Anterior cingulate cortex (tissue), 58 donors: Measurements from ENCODE around the gene DACT3.

ENCODE experiments used
- DNase-seq, 58 donors: peaks; one replicate each; lab custom pipeline; 2025; lab: John Stamatoyannopoulos, UW

DACT3 gene

DNA sequence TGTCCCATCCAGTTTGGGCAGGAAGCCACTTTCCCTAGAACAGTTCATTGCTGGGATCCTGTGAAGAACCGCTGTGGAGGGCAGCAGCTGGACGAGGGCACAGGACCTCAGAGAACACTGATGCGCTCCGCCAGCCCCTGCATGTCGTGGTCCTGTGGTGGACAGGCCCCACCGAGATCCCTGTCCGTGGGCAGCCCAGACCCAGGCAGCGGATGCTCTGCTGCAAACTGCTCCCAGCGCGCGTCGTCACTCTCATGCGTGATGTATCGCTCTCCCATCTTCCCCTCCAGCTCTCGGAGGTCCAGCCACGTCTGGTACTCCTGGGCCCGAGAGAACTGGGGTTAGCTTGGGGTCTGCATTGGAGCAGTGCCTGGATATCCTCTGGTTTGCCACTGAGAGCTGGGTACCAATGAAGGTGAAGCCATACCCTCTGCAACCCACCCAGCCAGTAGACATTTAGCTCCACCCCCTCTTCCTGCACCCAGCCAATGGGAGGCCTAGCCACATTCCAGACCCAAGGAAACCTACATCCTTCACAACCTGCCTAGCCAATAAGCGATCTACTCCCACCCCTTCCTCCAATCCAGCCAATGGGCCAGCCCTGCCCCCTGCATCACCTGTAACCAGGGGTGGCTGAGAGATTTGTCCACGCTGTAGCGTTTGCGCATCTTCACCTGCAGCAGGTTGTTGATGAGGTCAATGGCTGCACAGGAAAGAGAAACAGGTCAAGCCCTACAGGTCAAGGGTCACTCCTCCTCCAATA, 13.6 kb upstream of the DACT3 start:
- DNase-seq: peak in 6 of 58 donors; percentile 7 to 18 (median 8)

GRCh38 chr19:46670813-46671212, 9.8 kb upstream of the DACT3 start:
- DNase-seq: no peak

GRCh38 chr19:46668662-46669061, 7.7 kb upstream of the DACT3 start:
- no peak for DNase-seq

- DNase-seq: no peak
Observed at GRCh38 chr19:46665072-46665471, 4.1 kb upstream of the DACT3 start.

DNA sequence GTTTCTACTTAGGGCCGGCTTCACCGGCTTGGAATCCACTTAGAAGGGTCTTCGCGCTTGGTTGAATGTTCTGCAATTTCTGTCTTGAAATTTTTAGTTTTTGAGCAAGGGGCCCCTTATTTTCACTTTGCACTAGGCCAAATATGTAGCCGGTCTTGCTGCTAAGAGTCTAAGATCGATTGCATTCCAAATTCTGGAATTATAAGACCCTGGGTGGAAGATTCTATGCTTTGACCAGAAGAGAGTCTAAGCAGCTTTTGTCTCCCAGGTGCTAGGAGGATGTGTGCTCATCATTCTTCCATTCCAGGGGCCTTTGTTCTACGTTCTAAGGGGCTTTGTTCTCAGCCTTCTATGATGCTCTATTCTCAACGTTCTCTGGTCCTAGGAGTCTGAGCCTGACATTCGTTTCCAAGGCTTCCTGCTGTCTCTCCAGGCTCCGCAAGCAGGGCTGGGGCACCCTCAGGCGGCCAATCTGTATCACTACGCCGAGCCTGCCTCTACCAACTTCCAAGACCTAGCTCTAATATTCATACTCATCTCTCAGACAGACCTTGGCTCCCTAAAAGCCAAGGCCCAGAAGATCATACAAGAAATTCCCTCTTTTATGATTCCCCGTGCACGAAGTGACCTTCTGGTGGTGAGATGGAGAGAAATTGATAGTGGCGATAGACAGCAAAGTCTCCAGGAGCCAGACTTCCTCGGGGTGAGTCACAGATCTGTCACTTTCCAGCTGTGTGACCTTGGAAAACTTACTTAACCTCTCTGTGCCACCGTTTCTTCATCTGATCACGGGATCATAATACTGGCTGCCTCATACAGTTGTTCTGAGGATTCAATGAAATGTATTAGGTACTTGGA, 982 bp upstream of the DACT3 start:
- peak in 57 of 58 donors; percentile 17 to 95 (median 84) for DNase-seq

- peak in 24 of 58 donors; percentile 33 to 69 (median 56) for DNase-seq
Observed at GRCh38 chr19:46660551-46661019, 397 bp downstream of the DACT3 start.

DNA sequence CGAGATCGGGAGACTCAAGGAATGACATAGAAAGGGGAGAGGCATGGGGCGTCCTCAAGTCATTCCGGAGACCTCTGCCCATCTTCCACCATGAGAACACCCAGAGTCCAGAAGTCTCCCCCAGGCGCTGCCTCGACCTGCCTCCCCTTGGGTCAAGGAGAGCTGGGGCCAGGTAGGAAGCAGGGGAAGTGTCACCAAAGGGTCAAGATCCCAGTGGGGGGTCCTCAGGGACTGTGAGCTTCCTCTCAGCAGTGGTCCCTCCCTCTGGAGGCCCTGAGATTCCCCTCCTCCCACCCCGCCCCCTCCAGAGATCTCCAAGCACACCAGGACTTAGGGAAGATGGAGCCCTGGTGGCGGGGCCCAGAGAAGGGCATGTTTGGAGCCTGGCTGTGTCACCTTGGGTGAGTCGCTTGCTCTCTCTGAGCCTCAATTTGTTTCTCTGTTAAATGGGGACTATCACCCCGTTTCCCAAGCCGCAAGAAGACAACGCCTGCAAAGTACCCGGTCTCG, 919 bp downstream of the DACT3 start:
- DNase-seq: peak in 47 of 58 donors; percentile 12 to 63 (median 42)

GRCh38 chr19:46659151-46660007, 1.6 kb downstream of the DACT3 start:
- peak in 48 of 58 donors; percentile 11 to 64 (median 44) for DNase-seq

GRCh38 chr19:46656541-46656940, 4.4 kb downstream of the DACT3 start:
- DNase-seq: no peak

- DNase-seq: peak in 53 of 58 donors; percentile 21 to 88 (median 71)
Observed at GRCh38 chr19:46654621-46655152, 6.3 kb downstream of the DACT3 start.

GRCh38 chr19:46650445-46650844, 10.5 kb downstream of the DACT3 start:
- no peak for DNase-seq

DNA sequence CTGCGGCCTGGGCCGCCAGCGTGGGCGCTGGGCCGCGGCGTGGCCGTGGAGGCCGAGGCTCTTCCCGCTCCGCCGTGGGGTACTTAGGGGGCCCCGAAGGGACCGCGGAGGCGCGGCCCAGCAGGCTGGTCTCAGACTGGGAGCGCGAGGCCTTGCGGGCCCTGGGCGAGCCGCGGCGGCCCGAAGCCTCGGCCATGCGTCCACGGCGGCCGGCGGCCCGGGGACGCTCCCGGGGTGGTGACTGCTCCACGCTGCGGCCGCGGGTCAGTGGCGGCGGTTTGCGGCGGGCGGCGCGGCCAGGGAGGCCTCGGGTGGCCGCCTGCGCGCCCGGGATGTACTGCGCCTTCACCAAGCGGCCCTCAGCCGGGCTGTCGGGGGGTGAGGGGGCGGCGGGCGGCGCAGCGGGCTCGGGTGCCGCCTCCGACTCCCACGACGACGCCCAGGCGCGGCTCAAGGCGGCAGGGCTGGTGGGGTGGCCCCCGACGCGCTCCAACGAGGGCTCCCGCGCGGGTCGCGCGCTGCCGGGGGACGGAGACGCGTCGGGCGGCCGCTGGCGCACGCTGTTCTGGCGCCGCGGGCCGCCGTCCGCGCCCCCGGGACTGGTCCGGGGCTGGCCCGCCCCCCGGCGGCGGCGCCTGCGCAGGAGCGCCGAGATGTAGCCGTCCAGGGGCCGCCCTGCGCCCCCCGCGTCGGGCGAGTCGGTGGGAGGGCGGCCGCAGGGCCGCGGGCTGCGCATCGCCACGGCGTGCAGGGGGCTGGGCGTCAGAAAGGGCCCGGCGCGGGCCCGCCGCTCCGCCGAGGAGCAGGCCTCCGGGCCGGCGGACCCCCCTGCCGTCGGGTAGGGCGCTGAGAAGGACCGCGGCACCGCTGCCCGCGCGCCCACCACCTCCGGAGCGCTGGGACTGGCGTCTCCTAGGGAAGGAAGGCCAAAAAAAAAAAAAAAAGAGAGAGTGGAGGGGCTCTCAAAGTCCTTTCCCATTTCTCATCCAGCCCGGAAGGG, 11.7 kb downstream of the DACT3 start:
- no peak for DNase-seq

DNA sequence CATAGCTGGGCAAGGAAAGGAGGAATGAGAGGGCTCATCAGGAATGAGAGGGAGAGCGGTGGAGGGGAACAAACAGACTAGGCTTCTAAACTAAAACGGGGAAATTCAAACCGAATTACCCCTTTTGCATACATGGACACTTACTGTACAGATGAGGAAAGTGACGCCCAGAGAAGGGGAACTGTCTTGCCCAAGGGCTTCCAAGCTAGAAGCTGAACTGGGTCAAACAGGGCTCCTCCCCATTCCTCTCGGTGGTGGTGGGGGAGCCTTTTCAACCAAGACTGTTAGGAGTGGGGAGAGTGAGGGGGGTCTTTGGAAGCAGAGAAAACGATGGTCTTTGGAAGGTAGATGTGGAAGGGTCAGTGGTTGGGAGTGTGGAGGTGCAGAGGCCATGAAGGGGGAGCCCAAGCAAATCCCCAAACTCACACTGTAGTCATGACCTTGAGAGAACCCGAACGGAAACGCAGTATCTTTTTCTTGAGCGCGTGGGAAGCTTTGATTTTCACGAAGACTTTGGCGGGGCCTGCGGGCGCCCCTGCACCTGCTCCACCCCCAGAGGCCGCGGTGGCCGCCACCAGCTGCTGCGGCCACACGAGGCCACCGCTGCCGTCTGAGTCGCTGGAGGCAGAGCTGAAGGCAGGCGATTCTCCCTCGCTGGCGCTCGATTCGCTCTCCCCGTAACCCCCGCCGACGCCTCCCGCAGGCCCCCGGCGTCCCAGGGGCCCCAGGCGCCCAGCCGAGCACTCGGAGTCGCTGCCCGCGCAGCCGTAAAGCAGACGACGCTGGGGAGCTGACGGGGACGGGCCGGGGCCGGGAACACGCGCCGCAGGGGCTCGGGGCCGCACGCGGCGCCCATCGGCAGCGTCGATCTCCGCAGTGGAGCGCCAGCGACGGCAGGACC, 12.7 kb downstream of the DACT3 start:
- DNase-seq: no peak

DNA sequence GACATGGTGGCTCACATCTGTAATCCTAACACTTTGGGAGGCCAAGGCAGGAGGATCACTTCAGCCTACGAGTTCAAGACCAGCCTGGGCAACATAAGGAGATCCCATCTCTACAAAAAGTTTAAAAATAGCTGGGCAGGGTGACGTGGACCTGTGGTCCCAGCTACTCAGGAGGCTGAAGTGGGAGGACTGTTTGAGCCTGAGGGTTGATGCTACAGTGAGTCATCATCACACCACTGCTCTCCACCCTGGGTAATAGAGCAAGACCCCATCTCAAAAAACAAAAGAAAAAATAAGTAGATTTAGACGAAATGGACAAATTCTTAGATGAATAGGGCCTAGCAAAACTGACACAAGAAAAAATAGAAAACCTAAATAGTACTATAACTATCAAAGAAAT, 14.6 kb downstream of the DACT3 start:
- no peak for DNase-seq

- no peak for DNase-seq
Observed at GRCh38 chr19:46644720-46645119, 16.3 kb downstream of the DACT3 start.

DNA sequence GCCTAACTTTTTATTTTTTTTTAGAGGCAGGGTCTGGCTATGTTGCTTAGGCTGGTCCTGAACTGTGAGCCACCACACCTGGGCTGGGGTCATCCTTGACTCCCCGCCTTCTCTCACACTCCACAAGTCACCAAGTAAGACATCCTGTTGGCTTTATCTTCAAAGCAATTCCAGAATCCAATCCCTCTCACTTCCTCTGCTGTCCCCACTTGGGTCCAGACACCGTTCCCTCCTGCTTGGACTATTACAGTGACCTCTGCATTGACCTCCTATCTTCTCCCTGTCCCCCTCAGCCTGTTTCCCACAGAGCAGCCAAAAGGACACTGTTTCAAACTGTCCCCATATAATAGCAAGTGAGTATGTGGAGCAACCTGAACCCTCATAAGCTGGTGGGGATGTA, 20.3 kb downstream of the DACT3 start:
- DNase-seq: no peak

DNA sequence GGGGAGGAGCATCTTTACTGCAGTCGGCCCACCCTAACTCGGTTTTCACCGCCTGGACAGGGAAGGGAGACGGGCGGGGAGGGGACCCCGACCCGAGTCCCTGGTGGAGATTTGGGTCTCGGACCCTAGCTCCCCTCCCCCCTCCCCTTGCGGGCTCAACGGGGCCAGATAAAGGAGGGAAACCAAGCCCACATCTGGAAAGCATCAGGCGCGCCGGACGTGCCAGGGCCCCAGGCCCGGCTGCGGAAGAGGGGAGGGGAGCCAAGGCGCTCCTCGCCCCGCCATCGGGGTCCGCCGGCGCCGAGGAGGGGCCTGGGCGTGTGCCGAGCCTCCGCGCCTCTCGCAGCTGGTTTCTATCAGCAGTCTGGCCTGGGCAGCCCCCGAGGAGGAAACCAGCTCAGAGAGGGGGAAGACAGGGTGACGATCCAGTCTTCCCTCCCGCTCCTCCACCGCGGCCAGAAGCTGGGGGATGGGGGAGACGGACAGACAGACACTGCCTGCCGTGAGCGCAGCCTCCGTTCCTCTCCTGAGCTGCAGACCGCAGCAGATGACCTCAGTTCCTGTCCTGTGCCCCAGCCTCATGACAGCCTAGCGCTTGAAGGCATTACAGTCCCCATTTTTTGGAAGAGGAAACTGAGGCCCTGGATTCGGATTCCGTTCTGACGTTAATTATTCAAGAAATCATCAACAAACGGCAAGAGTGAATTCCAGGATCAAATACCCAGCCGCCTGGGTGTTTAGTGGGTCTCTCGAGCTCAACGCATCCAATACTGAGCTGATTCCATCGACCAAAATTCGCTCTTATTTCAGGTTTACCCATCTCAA, 21.4 kb downstream of the DACT3 start:
- peak in 5 of 58 donors; percentile 19 to 49 (median 46) for DNase-seq
